ENCODE results near the gene PDSS1.
"Not testable (repeated sequence)": the region's sequence is repeated elsewhere in the genome, so short reads cannot be mapped to it uniquely, and the experiment has no call there.

PDSS1 gene

GRCh38 chr10:26780106-26780792 is 82.7 kb downstream of the PDSS1 start:
- H3K4me3 ChIP-seq (ENCODE audit: low read depth, low read length), result no peak overlapping the region
- no peak for DNase-seq (ENCODE audit: low read depth)
- TF ChIP-seq CTCF (IDR thresholded peaks at IDR 0.05; ENCODE audit: control insufficient read depth, extremely low read depth, insufficient read depth), result no peak

- no peak for TF ChIP-seq CTCF (IDR thresholded peaks at IDR 0.05; ENCODE audit: control insufficient read depth, extremely low read depth, insufficient read depth)
- no peak for DNase-seq (ENCODE audit: low read depth)
- H3K4me3 ChIP-seq (ENCODE audit: low read depth, low read length), result no peak overlapping the region
These were observed 83.5 kb downstream of the PDSS1 start for GRCh38 chr10:26780793-26781601.

GRCh38 chr10:26781797-26782196 is 84.3 kb downstream of the PDSS1 start:
- TF ChIP-seq CTCF (IDR thresholded peaks at IDR 0.05; ENCODE audit: control insufficient read depth, extremely low read depth, insufficient read depth), result no peak
- no peak overlapping the region for H3K4me3 ChIP-seq (ENCODE audit: low read depth, low read length)
- no peak for DNase-seq (ENCODE audit: low read depth)

- H3K4me3 ChIP-seq (ENCODE audit: low read depth, low read length), result no peak overlapping the region
- DNase-seq (ENCODE audit: low read depth), result no peak
- TF ChIP-seq CTCF (IDR thresholded peaks at IDR 0.05; ENCODE audit: control insufficient read depth, extremely low read depth, insufficient read depth), result no peak
These were observed 89.9 kb downstream of the PDSS1 start for GRCh38 chr10:26787362-26787761.

GRCh38 chr10:26789779-26790178 is 92.3 kb downstream of the PDSS1 start:
- DNase-seq (ENCODE audit: low read depth), result not testable (repeated sequence)

GRCh38 chr10:26790221-26790995 is 92.9 kb downstream of the PDSS1 start:
- no peak overlapping the region for H3K4me3 ChIP-seq (ENCODE audit: low read depth, low read length)
- DNase-seq (ENCODE audit: low read depth), result no peak
- no peak for TF ChIP-seq CTCF (IDR thresholded peaks at IDR 0.05; ENCODE audit: control insufficient read depth, extremely low read depth, insufficient read depth)

More at GRCh38 chr10:26789779-26790178, 92.3 kb downstream of the PDSS1 start:
- H3K4me3 ChIP-seq (ENCODE audit: low read depth, low read length), result not testable (repeated sequence)
